Left ventricle myocardium superior (tissue), 1 donor: ENCODE data around the gene ASCC1. TPM values are rescaled to one million over a fixed set of nuclear protein-coding genes. Genes with fewer than 3 reads are reported as not detected.
A peak's percentile ranks its signal among the peaks of the same experiment; 100 is the strongest.
"Not testable (repeated sequence)": the region's sequence is repeated elsewhere in the genome, so short reads cannot be mapped to it uniquely, and the experiment has no call there.

ENCODE experiments used
- ATAC-seq: fragments of 200-7000 bp; cut with Tn5 transposase; one replicate; pipeline ENCODE4 v1.9.1; 2020; ENCODE audit warnings: mild to moderate bottlenecking, moderate library complexity
- DNase-seq: peaks from one replicate; pipeline ENCODE4 v3.0.0-alpha.2; 2020
- intact Hi-C: fragments of 100-400 bp; cut with micrococcal nuclease; formaldehyde crosslinking; loops from one replicate; pipeline ENCODE4 v1.11.0; 2022
- total RNA-seq: library from RNA; stranded (reverse); fragmentation: NEBNext Ultra II Directional; extraction: Animal tissue kit (Norgen Biotek cat#: 25700); gene quantifications from one replicate; pipeline ENCODE4 v1.2.1, GENCODE V29; 2021
- donor health status: DM: no; HTN: yes; CAD: no; lungs with severe emphysema.

The ASCC1 gene
- total RNA-seq, 1 donor from 2014 or later: 34.7 TPM

GRCh38 chr10:72226418-72227027 is 10.4 kb upstream of the ASCC1 start:
- DNase-seq (no peak), ATAC-seq (no peak)
- intact Hi-C loops: no loop called here

DNA sequence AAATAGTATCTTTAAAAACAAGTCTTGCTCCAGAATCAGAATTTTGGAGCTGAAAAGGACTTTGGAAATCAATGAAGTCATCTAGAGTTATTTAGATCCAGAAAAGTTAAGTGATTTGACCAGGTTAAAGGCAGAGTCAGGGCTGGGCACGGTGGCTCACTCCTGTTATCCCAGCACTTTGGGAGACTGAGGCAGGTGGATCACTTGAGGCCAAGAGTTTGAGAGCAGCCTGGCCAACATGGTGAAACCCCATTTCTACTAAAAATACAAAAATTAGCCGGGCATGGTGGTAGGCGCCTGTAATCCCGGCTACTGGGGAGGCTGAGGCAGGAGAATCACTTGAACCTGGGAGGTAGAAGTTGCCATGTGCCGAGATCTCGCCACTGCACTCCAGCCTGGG is 8.1 kb upstream of the ASCC1 start:
- intact Hi-C loops: not testable (repeated sequence)

DNA sequence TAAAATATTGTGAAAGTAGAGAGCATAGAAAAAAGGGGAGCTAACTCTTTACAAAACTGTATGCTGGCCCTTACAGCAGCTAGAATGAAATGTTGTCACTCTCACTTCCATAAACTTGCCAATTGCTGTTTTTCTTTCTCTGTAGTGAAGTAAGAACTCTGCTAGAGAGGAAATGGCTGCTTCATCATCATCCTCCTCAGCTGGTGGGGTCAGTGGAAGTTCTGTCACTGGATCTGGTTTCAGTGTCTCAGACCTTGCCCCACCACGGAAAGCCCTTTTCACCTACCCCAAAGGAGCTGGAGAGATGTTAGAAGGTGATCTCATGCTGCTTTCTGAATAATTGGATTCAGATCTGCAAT is 7.6 kb upstream of the ASCC1 start:
- intact Hi-C loops: no loop called here
- no peak for DNase-seq
- peak; percentile 11 for ATAC-seq

More for the DNA sequence above, 8.1 kb upstream of the ASCC1 start:
- ATAC-seq, DNase-seq: not testable (repeated sequence)

GRCh38 chr10:72221278-72221677 is 5.2 kb upstream of the ASCC1 start:
- ATAC-seq: peak; percentile 15
- intact Hi-C loops: no loop called here

DNA sequence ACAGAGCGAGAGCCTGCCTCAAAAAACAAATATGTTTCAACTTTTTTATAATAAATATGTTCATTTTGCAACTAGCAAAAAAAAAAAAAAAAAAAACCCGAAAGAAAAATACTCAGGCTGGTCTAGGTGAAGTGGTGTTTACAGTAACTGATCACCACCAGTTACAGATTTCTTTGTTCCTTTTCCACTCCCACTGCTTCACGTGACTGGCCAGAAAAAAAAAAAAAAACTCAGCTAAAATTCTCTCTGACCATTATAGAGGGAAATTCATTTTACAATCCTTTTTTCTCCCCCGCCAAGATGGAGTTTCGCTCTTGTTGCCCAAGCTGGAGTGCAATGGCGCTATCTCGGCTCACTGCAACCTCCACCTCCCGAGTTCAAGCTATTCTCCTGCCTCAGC is 4.6 kb upstream of the ASCC1 start:
- DNase-seq: no peak
- intact Hi-C loops: no loop called here
- no peak for ATAC-seq

More at GRCh38 chr10:72221278-72221677, 5.2 kb upstream of the ASCC1 start:
- DNase-seq: no peak

DNA sequence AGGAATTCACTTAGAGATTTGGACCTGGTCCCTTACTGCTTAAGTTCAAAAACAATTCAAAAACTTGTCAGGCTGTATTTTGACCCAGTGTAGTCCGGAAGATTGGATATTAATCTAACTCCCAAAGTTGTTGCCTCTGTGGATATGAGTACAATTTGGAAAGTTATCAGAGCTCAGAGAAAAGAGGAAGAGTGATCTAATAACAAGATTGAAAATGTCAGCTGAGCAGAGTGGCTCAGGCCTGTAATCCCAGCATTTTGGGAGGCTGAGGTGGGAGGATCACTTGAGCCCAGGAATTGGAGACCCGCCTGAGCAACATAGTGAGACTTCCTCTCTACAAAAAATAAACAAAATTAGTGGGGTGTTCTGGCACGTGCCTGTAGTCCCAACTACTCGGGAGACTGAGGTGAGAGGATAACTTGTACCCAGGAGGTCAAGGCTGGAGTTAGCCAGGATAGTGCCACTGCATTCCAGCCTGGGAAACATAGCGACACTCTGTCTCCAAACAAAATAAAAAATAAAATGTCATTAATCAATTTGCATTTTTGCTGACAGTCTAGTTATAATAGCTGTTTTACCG is 3.2 kb upstream of the ASCC1 start:
- no peak for DNase-seq
- no peak for ATAC-seq
- intact Hi-C loops: loop anchor here (10.0 kb wide), 1 partner anchor 115 kb away; no protein-coding TSS in a partner anchor

- no peak for DNase-seq
- intact Hi-C loops: loop anchor here (10.0 kb wide), 1 partner anchor 116 kb away; no protein-coding TSS in a partner anchor
- no peak for ATAC-seq
Observed at GRCh38 chr10:72218726-72219125, 2.6 kb upstream of the ASCC1 start.

GRCh38 chr10:72218325-72218724 is 2.2 kb upstream of the ASCC1 start:
- no peak for ATAC-seq
- no peak for DNase-seq
- intact Hi-C loops: loop anchor here (10.0 kb wide), 1 partner anchor 116 kb away; no protein-coding TSS in a partner anchor

DNA sequence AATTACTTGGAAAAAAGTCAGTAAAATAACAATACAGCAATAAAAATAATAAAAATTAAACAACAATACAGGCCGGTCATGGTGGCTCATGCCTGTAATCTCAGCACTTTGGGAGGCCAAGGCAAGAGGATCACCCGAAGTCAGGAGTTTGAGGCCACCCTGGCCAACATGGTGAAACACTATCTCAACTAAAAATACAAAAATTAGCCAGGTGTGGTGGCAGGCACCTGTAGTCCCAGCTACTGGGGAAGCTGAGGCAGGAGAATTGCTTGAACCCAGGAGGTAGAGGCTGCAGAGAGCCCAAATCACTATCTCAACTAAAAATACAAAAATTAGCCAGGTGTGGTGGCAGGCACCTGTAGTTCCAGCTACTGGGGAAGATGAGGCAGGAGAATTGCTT is 4.2 kb downstream of the ASCC1 start:
- ATAC-seq, DNase-seq: not testable (repeated sequence)
- intact Hi-C loops: loop anchor here (10.0 kb wide), 1 partner anchor 123 kb away; no protein-coding TSS in a partner anchor

DNA sequence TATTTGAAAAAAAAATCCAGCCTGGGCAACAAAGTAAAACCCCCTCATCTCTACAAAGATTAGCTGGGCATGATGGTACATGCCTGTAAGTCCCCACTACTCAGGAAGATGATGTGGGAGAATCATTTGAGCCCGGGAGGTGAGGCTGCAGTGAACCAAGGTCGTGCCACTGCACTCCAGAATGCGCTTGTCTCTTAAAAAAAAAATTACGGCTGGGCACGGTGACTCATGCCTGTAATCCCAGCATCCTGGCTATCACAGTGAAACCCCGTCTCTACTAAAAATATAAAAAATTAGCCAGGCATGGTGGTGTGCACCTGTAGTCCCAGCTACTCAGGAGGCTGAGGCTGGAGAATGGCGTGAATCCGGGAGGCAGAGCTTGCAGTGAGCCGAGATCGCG is 4.7 kb downstream of the ASCC1 start:
- intact Hi-C loops: loop anchor here (10.0 kb wide), 1 partner anchor 123 kb away; no protein-coding TSS in a partner anchor
- not testable (repeated sequence) for ATAC-seq, DNase-seq

DNA sequence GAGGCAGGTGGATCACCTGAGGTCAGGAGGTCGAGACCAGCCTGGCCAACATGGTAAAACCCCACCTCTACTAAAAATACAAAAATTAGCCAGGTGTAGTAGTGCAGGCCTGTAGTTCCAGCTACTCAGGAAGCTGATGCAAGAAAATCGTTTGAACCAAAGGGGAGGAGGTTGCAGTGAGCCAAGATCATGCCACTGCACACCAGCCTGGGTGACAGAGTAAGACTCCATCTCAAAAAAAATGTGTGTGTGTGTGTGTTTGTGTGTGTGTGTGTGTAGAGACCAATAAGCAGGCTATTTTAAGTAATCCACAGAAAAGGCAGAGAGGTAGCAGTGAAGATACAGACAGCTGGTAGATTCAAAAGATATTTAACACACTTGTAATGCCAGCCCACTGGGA is 7.5 kb downstream of the ASCC1 start:
- intact Hi-C loops, ATAC-seq, DNase-seq: not testable (repeated sequence)

- ATAC-seq (no peak), DNase-seq (no peak)
- intact Hi-C loops: no loop called here
Observed at GRCh38 chr10:72206511-72207229, 9.4 kb downstream of the ASCC1 start.

GRCh38 chr10:72204724-72205123 is 11.4 kb downstream of the ASCC1 start:
- peak; percentile 56 for ATAC-seq
- intact Hi-C loops: no loop called here

DNA sequence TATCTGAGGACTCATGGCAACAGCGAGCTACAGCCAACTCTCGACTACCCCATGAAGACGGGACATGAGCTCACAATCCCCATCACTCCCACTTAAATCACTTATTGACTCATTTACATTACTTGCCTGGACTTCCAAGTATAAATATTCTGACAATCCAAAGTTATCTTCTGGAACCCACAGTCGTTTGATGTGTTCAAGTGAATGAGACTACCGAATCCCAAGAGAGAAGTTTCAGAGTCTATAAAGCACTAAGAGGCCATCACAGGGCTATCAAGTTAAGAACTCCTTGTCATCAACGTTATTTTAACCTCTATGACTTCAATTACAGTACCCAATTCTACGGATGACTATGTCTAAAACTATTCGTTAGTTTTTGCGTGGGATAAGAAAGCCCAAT is 11.8 kb downstream of the ASCC1 start:
- DNase-seq (no peak), ATAC-seq (peak; percentile 9)
- intact Hi-C loops: no loop called here

More at GRCh38 chr10:72204724-72205123, 11.4 kb downstream of the ASCC1 start:
- DNase-seq: no peak

DNA sequence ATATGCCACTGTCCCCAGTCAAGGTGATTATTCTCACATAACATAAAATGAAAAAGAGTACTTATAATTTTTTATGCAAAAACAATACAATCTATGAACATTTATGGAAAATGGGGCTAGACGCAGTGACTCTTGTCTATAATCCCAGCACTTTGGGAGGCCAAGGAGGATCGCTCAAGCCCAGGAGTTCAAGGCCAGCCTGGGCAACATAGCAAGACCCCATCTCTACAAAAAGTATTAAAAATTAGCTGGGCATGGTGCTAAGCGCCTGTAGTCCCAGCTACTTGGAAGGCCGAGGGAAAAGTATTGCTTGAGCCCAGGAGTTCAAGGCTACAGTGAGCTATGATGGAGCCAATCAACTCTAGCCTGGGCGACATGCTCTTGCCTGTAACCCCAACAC is 14.8 kb downstream of the ASCC1 start:
- DNase-seq: no peak
- ATAC-seq: no peak
- intact Hi-C loops: no loop called here

- ATAC-seq: peak; percentile 71
- no peak for DNase-seq
- intact Hi-C loops: no loop called here
Observed at GRCh38 chr10:72200883-72201282, 15.2 kb downstream of the ASCC1 start.

DNA sequence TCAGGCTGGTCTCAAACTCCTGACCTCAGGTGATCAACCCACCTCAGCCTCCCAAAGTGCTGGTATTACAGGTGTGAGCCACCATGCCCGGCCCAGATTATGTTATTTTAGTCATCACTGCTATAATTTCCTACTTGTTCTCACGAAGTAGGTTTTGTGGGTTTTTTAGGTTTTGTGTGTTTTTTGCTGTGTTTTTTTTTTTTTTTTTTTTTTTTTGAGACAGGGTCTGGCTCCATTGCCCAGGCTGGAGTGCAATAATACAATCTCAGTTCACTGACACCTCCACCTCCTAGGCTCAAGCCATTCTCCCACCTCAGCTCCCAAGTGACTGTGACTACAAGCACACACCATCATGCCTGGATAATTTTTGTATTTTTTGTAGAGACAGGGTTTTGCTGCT is 21.1 kb downstream of the ASCC1 start:
- DNase-seq: no peak
- ATAC-seq: no peak
- intact Hi-C loops: no loop called here

DNA sequence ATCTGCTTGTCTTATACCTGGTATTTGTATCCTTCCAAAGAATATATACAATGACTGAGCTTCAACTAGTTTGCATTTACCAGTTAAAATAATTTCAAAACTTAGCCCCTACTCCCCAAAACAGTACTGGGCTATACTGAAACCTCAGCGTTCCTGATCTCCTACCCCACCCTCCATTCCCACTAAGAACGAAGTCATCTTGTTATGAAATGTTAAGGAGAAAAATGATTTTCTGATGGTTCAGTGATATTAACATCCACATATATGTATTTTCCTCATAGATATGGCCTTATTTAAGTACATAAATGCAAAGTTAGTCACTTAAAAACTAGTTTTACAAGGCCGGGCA is 29.1 kb downstream of the ASCC1 start:
- ATAC-seq: peak; percentile 41
- intact Hi-C loops: no loop called here
- no peak for DNase-seq

DNA sequence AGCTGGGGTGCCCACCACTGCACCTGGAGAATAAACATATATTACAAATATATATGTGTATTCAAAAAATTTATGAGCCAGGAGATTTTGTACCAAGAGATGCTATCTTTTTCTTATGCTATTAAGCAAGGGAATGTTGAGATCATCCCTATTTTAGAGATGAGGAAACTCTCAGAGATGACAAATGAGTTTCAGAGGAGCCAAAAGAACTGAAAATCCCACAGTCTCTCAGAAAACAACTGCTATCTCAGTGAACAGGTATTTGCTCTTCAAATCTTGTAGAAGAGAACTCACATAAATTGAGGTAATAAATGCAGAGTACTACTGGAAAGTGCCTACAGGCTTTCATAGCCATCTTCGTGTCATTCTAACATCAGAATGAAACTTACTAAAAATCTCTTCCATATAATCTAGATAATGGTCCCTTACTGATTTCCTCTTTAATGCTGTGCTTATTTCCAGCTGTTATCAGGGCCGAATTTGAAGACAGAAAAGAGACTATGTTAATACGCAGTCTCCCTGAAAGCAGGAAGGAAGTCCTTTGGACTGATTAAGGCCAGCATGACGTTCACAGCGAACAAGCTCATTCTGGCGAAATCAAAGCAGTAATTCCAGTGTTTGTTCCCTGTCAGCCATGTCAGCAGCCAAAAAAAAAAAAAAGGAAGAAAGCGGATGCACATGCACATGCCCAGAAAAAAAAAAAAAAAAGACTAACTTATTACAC is 29.7 kb downstream of the ASCC1 start:
- intact Hi-C loops: no loop called here
- DNase-seq: no peak

GRCh38 chr10:72184156-72184555 is 31.9 kb downstream of the ASCC1 start:
- DNase-seq: no peak
- ATAC-seq: no peak
- intact Hi-C loops: no loop called here

More for the DNA sequence above, 29.7 kb downstream of the ASCC1 start:
- ATAC-seq: peak; percentile 94
